Measurements from ENCODE around the gene ZNF385C.

Gene ZNF385C

DNA sequence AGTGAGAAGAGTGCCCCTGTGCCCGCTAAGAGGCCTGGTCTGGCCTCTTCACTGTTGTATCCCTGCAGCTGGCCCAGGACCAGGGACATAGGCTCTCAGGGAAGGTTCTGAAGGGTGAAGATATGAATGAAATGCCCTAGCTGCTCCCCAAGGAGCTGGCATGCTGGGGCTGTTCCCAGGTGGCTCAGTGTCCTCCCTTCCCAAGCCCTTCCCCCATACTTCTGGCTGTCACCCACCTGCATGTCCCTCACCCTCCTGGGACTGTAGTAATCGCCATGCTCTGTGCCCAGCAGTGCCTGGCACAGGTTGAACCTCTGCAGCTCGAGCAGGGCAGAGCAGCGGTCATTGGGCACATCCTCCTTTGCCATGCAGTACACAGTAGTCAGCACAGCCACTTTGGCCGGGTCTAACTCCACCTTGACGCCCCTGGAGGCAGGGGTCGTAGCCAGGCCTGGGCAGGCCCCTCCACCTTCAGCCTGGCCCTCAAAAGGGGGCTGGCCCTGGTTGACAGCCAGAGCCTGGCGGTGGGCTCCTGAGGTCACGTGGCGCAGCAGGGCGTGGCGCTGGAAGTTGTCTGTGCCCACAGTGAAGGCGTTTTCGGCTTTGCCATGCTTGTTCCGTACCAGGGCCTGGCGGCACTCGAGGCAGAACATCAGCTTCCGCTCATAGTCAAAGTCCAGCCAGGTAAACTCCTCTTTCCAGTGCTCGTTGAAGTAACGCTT, 55.5 kb downstream of the ZNF385C start:
- no peak for DNase-seq

DNA sequence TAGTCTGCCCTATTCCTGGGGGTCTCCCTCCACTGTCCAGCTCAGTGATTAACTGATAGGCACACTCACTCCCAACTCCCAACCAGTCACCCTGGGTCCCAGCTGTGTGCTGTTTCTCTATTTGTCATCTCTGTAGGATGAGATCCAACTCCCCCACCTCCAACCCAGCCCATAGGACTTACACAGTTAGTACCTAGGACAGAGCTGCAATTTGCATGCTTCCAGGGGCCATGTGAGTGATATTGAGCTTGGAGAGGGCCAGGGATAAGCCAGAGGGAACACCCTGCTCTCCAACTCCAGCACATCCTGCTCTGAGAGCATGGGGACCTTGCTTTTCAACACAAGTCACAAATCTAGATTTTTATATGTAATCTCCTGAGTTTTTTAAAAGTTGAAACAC, 56.7 kb downstream of the ZNF385C start:
- DNase-seq: no peak

DNA sequence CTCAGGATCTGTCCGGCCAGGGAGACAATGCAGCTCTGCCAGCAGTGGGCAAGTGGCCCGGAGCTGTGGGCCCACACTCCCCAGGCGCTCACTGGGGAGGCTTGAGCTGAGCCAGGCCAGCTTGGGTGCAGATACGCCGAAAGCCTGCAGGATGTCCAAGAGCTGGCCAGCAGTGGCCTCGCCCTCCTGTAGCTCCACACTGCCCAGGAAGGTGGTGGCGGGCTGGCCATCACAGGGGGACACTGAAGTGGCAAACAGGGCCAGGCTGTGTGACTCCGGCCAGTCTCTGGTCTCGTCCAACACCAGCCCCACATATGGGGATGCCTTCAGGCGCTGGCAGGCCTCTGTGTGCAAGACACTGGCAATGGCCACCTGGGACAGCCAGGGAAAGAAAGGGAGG, 57.5 kb downstream of the ZNF385C start:
- DNase-seq: no peak

DNA sequence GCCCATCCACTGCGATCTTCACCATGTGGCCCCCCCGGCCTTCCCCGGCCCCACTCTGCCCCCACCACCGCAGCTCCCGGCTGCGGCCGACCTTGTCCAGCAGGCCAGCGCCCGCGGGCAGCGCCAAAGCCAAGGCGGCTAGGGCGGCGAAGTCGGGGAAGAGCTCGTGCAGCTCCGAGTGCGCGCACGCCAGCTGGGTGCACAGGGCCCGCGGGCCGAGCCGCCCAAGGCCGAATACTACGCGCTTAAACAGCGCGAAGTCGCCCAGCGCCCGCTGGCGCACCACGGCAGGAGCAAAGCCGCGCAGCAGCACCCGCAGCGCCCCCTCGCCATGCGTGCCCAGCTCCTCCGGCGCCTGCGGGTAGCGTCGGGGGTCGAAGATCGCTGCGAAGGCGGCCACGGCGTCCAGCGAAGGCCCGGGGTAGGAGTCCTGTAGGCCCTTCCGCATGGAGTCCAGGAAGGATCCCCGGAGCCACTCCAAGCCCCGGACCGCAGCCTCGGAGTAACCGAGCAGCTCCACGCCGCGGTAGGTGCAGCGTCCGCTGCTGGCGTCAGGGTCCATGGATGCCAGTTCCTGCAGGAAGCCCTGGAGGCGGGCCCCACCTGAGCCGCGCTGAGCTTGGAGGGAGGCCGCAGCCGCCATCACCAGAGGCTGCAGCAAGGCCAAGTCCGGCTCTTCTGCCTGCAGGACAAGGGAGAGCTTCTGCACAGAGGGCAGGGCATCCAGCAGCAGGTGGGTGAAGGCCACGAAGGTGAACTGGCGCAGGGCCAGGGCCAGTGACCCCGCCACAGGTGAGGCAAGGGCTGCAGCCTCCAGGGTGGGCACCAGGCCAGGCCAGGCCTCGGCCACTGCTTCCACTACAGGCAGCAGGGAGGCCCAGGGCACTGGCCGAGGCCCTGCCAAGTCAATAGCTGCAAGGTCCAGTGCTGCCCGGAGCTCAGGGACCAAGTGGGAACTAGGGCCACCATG, 58.2 kb downstream of the ZNF385C start:
- DNase-seq: no peak

DNA sequence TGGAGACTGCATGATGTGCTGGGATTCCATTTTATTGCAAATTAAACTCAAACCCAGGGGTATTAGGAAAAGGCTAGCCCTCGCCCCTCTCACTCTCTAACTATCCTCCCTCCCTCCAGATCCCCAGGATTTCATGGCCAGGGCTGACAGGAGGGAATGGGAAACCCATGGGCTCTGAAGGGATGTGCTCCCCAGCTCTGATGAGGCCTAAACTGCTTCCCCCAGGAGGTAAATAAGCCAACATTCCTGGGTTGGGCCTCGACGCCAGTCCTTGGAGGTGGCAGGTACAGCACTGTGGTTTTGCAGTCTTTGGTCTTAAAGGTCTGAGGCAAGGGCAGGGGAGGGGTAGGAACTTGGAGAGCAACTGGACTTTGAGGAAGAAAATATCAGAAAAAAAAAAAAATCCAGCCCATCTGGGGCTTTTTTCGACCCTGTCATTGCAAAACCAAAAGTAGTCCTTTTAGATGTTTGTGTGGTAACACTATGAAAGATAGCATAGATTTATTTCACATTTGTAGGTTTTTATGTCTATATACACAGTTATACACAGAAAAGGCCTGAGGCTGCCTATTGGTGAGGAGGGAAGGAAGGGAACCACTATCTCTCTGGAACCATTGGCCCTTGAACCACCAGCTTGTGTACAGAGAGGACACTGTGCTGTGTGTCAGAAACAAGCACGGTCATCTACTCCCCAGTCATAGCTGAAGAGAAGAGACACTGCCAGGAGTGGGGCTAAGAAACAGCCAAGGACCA, 59.9 kb downstream of the ZNF385C start:
- no peak for DNase-seq

DNA sequence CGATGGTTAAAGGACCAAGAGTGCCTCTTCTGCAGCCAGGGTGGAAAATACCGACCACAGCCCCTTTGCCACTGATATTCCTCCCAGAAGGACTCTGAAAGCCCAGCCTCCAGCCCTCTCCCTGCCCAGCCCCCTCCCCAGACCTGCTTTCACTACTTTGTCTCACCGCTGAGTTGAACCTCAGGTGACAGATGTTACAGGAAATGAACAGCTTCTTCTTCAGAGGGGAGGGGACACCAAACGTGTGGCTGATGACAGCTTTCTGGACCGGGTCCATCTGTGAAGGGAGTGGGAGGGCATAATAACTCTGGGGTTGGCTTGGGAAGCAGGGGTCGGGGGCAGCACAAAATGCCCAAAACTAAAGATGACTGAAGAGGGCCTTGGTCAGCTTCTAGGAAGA, 64.2 kb downstream of the ZNF385C start:
- no peak for DNase-seq

DNA sequence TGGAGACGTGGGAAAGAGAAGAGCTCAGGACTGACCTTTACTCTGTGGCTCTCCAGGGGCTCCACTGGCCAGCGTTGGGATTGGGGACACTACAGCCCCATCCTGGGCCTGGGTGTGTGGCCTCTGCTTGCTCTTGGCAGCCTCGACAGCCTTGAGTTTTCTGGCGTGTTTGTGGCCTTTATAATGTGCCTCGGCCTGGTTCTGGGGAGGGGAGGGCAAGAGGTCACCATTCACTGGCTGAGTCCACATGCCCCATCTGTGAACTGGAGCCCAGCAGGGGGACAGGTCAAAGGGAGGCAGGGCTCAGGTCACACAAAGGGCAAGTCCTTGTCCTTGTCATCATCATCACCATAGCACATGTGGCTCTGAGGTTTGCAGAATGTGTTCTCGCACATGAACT, 66.7 kb downstream of the ZNF385C start:
- DNase-seq: no peak

DNA sequence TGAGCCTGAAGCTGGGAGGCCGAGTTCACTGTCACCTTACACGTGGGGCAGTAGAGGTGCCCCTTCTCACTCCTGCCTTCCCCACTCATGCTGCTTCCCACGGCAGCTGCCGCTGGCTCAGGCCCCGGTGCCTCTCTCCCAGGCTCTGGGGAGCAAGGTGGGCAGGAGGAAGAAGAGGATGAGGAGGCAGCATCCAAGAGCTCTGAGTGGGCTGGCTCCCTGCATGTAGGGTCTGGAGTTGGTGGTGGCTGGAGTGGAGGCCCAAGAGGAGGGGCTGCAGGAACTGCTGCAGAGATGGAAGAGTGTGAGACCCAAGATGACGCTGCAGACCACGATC, 69.5 kb downstream of the ZNF385C start:
- no peak for DNase-seq

DNA sequence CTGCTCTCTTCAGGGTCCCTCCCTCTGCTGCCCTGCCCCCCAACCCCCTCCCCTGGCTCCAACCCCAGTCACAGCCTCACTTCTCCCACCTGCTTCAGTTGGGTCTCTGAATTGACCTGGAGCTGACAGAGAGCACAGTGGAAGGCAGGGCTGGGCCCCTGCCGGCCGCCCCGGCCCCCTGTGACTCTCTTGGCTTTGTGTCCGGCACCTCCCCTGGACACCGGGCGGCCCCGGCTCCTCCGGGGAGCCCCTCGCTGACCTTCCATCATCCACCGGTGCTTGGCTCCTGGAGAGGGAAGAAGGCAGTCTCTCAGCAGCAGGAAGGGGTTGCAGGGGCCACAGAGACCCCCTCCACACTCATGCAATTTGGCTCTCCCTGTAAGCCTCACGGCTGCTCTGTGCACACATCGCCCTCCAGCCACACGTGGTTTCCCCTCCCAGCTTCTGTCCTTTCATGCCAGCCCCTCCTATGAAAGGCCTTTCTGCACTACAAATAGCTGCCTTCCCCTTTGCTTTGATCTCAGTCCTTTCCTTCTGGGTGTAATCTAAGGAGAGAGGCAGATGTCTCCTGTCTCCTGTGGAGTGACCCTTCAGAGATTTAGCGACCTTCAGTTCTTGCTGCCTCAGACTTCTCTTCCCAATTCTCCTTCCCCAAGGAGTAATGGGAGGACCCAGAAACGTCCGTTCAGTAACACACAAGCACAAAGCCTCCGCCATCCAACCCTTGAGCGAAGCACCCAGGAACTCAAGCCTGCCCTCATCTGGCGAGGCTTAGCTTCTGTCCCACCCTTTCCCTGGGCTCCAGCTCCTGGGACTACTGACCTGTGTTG, 70.1 kb downstream of the ZNF385C start:
- DNase-seq: peak; percentile 15

DNA sequence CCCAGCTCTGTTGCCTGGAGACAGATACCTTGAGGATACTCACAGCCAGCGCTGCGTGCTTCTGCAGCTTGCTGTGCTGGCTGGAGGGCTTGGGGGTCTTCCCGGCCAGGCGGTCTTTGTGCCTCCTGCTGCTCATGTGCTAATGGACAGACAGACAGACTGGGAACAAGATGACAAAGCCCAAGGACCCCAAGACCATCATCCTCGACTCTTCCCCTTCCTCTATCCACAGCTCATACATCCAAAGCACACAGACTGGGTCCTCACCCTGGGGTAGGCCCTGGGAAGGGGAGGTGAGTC, 70.7 kb downstream of the ZNF385C start:
- no peak for DNase-seq

DNA sequence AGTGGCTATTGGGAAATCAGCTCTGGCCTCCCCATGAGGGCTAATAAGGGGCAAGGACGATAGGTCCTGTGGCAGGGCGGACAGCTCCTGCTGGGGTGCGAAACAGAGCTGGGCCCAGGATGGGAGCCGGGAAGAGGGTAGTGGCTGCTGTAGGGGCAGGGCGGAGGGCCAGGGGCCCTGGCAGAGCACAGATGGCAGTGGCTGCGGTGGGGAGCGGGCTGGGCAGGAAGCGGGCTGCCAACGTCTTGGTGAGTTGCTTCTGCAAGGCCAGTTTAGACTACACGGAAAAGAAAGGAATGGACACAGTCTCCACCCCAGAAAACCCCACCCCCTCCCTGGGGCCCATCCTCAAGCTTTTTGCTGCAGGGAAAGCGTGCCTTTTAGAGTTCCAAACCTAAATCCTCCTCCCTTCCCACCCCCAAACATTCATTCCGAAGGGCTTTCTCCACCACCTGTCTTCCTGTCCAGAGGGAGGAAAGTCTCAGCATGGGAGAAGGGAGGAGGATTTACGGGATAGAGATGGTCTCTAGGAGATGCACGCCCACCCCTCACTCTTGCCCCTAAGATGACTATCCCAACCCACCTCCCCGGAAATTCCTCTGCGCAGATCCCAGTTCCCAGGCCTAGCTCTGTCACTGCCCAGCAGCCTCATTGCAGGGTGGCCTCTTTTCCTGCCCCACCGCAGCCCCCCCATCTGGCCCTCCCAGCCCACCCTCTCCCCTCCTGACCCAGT, 71.2 kb downstream of the ZNF385C start:
- DNase-seq: no peak

DNA sequence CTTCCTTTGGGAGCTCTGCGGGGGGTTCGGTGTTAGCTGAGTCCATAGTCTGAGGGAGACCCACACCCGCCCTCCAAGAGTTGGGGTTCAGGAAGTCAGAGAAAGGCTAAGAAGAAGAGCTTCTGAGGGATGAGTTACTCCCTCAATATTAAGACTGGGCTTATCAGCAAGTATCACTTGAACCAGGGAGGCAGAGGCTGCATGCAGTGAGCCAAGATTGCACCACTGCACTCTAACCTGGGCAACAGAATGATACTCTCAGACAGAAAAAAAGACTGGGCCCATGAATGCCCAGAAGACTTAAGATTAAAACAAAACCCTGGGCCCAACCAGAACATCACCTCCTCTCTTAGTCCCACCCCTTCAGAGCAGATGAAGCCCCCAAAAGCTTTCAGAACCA, 72.3 kb downstream of the ZNF385C start:
- DNase-seq: no peak

DNA sequence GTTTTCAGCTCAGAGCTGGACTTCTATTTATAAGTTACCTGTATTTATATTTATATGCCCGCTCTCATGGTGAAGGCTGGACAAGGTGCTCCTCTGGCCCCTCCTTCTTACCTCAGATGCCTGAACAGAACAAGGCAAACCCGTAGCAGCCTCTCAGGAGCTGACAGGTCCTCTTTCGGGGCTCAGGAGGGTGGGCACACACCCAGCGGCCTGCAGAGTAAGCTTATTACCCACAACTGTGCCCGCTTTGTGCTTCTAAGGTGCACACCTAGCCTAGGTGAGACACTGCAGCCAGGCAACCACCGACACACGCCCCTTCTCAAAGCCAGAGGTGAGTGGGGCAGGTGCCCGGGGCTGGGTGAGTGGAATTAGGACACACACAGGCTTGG, 73.1 kb downstream of the ZNF385C start:
- DNase-seq: no peak

DNA sequence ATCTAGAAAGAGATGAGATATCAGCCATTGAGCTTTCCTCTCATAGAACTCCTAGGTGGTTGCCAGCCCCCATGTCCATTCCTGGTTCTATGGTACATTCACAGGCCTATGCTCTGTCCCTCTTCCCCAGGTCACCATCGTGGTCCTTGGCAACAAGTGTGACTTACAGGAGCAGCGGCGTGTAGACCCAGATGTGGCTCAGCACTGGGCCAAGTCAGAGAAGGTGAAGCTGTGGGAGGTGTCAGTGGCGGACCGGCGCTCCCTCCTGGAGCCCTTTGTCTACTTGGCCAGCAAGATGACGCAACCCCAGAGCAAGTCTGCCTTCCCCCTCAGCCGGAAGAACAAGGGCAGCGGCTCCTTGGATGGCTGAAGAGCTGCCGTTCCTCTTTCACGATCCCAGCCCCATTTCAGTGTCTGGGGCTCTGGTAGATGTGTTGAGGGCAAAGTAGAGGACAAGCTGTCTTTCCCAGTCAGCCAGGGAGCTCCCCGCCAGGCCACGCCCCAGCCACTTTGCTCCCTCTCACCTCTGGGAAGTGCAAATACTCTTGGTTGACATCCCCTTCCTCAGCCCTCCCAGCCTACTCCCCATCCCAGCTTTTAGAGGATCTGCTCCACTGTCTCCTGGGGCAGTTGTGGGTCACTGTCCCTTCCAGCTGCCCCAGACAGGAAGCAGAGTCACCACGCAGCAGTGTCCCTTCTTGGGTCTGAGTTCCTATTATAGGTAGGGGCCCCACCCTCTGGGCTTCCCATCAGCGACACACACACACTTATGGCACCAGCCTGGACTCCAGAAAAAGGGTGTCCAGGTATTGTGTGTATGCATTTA, 74.5 kb downstream of the ZNF385C start:
- DNase-seq: no peak

DNA sequence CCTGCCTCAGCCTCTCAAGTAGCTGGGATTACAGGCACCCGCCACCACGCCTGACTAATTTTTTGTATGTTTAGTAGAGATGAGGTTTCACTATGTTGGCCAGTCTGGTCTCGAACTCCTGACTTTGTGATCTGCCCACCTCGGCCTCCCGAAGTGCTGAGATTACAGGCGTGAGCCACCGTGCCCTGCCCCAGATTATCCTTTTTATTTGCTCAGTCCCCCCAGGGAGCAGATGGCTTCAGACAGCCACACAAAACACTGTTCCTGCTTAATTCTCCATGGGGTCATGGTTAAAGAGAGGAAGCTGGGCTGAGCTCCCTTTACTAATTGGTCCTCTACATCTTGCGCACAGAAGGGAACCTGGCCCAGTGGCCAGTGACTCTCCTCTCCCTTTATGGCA, 77.4 kb downstream of the ZNF385C start:
- DNase-seq: peak; percentile 34

DNA sequence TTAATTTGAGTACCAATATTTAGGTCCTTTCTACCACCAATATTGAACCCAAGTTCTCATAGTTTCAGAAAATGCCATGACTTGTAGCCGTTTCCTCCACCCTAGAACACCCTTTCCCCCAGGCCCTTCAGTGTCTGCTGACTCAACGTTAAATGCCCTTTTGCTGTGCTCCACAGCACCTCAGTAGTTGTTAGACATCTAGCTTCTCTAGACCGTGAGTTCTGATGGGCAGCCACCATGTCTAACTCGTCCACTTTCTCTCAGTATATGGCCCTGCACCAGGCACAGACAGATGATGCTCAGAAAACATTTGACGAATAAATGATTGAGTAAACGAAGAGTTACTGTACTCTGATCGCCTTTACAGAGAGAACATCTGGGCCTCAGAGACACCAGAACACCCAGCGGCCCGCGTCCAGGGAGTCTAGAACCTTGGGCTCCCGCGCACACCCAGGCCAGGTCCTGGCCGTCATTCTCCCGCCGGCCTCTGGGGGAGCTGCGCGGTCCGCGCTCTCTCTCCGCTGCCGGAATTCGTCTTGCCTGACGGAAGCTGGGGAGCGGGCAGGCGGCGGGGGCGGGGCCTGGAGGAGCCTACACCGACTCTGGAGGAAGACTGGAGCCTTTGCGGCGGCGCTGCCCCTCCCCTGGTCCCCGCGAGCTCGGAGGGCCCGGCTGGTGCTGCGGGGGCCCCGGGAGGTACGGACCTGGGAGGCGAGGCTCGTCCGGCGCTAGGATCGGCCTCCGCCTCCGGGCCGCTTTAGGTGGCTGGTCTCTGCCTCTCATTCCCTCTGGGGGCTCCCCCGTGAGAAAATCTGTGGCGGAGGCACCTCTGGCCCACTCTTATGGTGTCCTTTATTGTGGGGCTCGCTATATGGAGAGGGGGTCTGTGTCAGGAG, 78.5 kb downstream of the ZNF385C start, which contains the start of gene NKIRAS2:
Gene NKIRAS2 (plus strand): TSS at position 582 of the 896 bp plus-strand sequence. CDS start 1,488 bp downstream, outside the sequence.
- peak; percentile 89 for DNase-seq

DNA sequence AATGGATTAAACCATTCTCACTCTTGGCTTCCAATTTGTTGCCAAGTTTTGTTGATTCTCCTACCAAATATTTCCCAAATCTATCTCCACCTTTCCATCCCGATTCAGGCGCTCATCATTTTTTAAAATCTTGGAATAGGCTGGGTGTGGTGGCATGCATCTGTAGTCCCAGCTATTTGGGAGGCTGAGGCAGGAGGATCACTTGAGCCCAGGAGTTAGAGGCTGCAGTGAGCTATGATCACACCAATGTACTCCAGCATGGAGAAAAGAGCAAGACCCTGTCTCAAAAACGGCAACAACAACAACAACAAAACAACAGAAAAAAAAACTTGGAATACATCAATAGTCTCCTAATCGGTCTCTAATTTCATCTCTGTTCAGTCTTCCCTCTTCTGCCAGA, 79.3 kb downstream of the ZNF385C start:
- DNase-seq: no peak

DNA sequence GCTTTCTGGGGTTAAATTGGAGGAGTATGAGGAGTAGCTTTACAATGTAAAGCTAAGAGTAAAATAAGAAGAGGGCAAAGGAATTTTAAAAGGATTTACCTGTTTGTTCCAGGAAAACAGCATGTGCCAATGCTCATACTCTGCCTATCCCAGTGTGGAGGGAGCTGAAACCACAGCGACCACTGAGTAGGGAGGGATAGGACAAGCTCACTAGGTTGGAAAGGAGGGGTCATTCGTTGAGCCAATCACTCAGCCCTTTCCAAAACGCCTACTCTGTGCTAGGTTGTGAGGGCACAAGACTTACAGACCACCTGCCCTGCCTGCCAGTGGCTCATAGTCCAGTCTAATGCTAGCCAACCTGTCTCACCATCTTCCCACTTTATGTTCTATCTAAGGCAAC, 79.9 kb downstream of the ZNF385C start:
- no peak for DNase-seq

DNA sequence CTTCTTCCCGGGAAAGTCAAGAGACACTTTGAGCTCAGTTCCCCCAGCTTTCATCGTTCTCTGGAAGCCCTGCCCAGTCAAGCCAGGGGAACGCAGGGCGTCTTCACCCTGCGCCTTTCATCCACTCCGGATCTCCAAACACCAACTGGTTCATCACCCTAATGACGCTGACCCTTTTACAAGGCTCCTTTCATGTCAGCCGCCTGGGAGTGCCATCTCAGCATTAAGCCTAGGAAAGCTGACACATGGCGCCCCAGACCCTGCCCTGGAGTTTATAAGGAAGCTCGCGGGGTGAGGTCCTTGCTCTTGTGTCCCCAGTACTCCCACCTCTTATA, 80.4 kb downstream of the ZNF385C start:
- no peak for DNase-seq

Data from NCI-H146 (cell line).